Measurements from ENCODE around the gene DNMT3B.
A peak's percentile ranks its signal among the peaks of the same experiment; 100 is the strongest.
"Not testable (repeated sequence)": the region's sequence is repeated elsewhere in the genome, so short reads cannot be mapped to it uniquely, and the experiment has no call there.

DNMT3B gene

GRCh38 chr20:32762754-32763201, 593 bp downstream of the DNMT3B start:
- DNase-seq: peak; percentile 72

- DNase-seq: no peak
These were observed 1.2 kb downstream of the DNMT3B start for GRCh38 chr20:32763202-32764004.

DNA sequence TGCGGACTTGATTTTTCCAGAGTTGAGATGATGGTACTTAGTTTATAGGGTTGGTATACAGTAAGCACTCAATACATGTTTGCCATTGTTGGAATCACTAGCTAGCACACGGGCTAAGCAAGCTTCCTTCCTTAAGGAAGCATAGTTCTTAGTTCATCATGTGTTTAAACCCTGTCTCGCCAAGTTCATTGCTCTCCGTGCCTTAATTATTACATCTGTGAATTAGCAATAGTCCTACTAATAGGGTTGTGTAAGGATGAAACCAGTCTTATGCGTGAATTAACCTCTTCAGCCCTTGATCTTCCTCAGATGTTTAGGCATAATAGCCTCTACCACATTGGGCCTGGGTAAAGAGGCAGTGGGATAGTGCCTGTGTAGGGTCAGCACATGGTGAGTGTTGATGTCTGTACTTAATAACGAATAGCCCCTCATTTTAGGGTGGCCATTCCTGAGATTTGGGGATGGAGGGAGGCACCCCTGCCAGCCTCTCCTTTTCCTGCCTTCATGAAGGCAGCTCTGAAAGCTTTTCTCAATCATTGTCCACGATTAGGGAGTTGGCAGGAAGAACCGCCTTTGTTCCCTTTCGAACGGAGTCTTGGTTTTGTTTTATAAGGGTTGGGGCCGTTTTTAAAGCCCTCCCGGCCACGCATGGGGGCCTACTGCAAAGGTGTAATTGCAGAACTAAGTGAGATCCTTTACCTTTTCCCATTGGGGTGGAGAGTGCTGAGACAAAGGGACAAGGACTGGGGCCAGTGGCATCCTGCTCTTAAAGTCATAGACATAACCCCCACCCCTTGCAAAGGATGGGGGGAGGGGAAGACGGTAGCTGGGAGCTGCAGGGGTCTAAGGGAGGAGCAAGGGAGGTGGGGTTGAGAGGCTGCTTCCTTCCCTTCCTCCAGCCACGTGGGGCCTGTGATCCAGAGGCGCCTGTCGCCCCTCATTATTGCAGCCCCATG, 2.1 kb downstream of the DNMT3B start:
- DNase-seq: no peak

DNA sequence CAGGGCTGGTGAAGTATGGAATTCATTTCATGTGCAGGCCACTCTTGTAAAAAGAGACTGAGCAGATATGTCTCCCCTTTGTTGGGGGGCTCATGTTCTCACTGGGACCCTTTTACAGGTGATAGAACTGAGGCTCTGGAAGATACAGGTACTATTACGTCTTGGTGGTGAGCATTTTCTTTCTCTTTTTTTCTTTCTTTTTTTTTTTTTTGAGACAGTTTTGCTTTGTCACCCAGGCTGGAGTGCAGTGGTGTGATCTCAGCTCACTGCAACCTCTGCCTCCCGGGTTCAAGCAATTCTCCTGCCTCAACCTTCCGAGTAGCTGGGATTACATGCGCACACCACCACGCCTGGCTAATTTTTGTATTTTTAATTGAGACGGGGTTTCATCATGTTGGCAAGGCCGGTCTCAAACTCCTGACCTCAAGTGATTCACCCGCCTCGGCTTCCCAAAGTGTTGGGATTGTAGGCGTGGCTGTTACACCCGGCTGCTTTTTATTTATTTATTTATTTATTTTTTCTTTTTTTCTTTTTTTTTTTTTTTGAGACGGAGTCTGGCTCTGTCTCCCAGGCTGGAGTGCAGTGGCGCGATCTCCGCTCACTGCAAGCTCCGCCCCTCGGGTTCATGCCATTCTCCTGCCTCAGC, 3.2 kb downstream of the DNMT3B start:
- not testable (repeated sequence) for DNase-seq

- no peak for DNase-seq
These were observed 5.4 kb downstream of the DNMT3B start for GRCh38 chr20:32767418-32768198.

DNA sequence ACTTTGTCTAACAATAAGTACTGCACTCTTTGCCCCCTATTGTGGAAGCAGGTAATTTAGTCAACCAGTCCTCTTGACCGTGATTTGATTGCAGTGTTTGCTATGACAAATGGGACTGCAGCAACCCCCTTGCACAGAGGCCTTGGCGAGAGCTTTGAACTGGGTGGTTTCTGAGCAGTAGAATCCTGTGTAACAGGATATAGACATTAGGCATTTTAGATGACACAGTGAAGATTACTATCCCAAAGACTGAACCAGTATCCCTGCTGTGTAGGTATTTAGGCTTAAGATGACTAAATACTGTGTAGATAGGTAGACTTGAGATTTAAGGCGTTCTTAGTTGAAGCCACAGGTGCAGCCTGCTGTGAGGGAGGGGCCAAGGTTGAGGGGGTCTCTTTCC, 9.9 kb downstream of the DNMT3B start:
- DNase-seq: no peak

GRCh38 chr20:32773223-32773622, 11.0 kb downstream of the DNMT3B start:
- DNase-seq: no peak

- no peak for DNase-seq
These were observed 11.7 kb downstream of the DNMT3B start for GRCh38 chr20:32773855-32774254.

DNA sequence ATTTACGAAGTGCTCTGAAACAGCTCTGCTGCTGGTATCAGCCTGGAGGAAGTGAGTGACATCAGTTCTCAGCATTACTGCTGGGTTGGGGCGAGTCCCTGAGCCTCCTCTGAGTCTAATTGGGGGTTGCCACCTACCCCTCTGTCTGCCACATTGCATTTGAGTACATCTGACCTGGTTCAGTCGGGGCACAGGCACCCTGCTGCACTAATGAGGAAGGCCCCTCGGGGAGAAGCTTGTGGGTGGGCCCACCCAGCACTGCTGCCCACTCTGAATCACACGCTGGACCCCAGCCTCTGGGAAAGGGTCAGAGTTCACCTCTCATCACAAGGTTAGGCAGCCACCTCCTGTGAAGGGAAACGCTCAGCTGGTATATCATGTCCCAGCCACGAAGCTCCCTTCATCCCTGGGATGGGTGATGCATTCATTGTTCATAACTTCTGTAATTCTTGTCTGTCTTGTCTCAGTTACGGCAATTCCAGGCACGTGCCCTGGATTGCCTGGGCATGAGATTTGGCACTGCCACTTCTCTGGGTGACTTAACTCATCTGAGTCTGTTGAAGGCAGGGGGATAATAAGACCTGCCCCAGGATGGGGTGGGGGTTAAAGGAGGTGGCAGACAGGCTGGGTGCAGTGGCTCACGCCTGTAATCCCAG, 13.3 kb downstream of the DNMT3B start:
- no peak for DNase-seq

- peak; percentile 22 for DNase-seq
These were observed 15.2 kb downstream of the DNMT3B start for GRCh38 chr20:32777177-32777956.

DNA sequence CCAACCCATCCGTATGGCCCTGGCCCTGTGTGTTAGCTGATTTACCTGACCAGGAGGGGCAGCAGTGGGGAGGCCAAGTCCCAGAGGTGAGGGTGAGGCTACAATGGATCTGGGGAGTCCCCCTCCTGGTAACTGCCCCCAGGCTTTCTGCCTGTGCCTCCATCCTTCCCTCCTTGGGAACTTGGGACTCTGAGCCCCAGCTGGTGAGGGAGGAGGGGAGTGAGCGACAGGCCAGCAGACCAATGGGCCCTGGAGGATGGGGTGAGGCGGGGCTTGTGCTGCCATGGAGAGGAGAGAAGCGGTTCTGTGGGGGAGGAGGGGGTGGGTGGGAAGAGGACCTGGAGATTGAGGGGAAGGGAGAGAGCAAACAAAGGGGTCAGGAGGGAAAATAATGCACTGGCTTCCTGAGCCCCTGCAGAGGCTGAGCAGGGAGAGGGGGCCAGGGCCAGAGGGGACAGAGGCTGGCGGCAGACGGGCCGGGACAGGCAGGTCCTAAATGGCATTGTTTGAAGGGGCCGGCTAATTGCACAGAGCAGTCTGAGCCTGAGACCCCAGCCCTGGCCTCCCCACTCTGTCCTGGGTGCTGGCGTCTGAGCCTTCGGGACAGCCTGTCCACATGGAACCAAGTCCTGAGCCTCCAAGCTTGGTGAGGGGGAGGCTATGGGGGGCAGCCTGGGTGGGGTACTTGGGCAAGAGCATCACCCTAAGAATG, 17.5 kb downstream of the DNMT3B start:
- DNase-seq: peak; percentile 57

- no peak for DNase-seq
These were observed 18.1 kb downstream of the DNMT3B start for GRCh38 chr20:32780278-32780677.

GRCh38 chr20:32780749-32781655, 18.8 kb downstream of the DNMT3B start:
- DNase-seq: no peak

- DNase-seq: no peak
These were observed 22.3 kb downstream of the DNMT3B start for GRCh38 chr20:32784369-32785080.

DNA sequence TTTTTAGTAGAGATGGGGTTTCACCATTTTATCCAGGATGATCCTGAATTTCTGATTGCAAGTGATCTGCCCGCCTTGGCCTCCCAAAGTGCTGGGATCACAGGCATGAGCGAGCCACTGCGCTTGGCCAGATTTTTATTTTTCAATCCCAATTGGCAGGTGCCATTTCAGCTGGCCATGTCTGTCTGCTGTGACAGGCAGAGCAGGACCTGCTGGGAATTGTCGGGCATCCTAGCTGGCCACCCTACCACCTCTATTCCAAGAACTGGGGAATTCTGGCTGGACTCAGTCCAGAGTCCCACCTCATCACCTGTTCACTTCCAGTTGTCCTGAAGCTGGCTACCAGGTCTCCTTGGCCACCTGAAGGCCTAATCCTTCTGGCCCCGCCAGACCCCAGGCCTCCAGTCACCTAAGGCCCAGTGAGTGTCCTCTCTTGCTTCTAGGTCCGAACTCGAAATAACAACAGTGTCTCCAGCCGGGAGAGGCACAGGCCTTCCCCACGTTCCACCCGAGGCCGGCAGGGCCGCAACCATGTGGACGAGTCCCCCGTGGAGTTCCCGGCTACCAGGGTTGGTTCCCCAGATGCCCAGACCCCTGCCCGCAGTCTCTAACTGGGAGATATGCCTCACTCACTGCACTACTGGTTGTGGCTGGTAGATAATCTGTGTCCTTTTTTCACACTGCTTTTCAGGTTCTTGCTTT, 24.0 kb downstream of the DNMT3B start:
- no peak for DNase-seq

- DNase-seq: no peak
These were observed 25.0 kb downstream of the DNMT3B start for GRCh38 chr20:32787168-32787567.

All from right kidney (tissue), 1 donor.